ENCODE results near the gene GALNT2.

The GALNT2 gene

GRCh38 chr1:230066031-230066430, 1.0 kb upstream of the GALNT2 start:
- peaks cover 8% of the 10 kb centered on the region; the same call in 1 of the 2 replicates for H3K9me3 ChIP-seq (ENCODE audit: insufficient read depth, low read depth, low read length)
- peaks cover 25% of the 10 kb centered on the region for H3K4me1 ChIP-seq (ENCODE audit: insufficient read depth, low read length)
- no peaks in the 10 kb centered on the region for H3K36me3 ChIP-seq (ENCODE audit: insufficient read depth, low read length)
- H3K27ac ChIP-seq (ENCODE audit: low read depth, low read length) = no peak overlapping the region
- H3K9ac ChIP-seq (ENCODE audit: low read depth, low read length) = peak overlapping the region; percentile 58; the same call in 1 of the 2 replicates
- WGBS = 78% methylated on average over 7 of the region's 8 CpGs
- H3K27me3 ChIP-seq (ENCODE audit: insufficient read depth, low read length) = peaks cover 17% of the 10 kb centered on the region
- peak overlapping the region; percentile 86 for H3K4me3 ChIP-seq (ENCODE audit: low read length)

GRCh38 chr1:230067419-230067870, 407 bp downstream of the GALNT2 start:
- H3K9me3 ChIP-seq (ENCODE audit: insufficient read depth, low read depth, low read length) = peaks cover 2% of the 10 kb centered on the region; the same call in 1 of the 2 replicates
- peaks cover 17% of the 10 kb centered on the region for H3K27me3 ChIP-seq (ENCODE audit: insufficient read depth, low read length)
- peak overlapping the region; percentile 83; the same call in 1 of the 2 replicates for H3K27ac ChIP-seq (ENCODE audit: low read depth, low read length)
- H3K9ac ChIP-seq (ENCODE audit: low read depth, low read length) = peak overlapping the region; percentile 75
- H3K36me3 ChIP-seq (ENCODE audit: insufficient read depth, low read length) = no peaks in the 10 kb centered on the region
- H3K4me3 ChIP-seq (ENCODE audit: low read length) = peak overlapping the region; percentile 86
- H3K4me1 ChIP-seq (ENCODE audit: insufficient read depth, low read length) = peaks cover 25% of the 10 kb centered on the region
- under 1% methylated on average over 44 of the region's 44 CpGs for WGBS

GRCh38 chr1:230067871-230068620, 1.0 kb downstream of the GALNT2 start:
- Histone ChIP-seq H3K9ac (ENCODE audit: low read depth, low read length) (peak overlapping the region; percentile 75), H3K27me3 (ENCODE audit: insufficient read depth, low read length) (peaks cover 17% of the 10 kb centered on the region), H3K9me3 (ENCODE audit: insufficient read depth, low read depth, low read length) (no peaks in the 10 kb centered on the region), H3K4me1 (ENCODE audit: insufficient read depth, low read length) (peaks cover 25% of the 10 kb centered on the region), H3K4me3 (ENCODE audit: low read length) (peak overlapping the region; percentile 86), H3K36me3 (ENCODE audit: insufficient read depth, low read length) (no peaks in the 10 kb centered on the region), H3K27ac (ENCODE audit: low read depth, low read length) (no peak overlapping the region)
- under 1% methylated on average over 59 of the region's 59 CpGs for WGBS

GRCh38 chr1:230068621-230068873, 1.5 kb downstream of the GALNT2 start:
- peak overlapping the region; percentile 75; the same call in 1 of the 2 replicates for H3K9ac ChIP-seq (ENCODE audit: low read depth, low read length)
- no peak overlapping the region for H3K27ac ChIP-seq (ENCODE audit: low read depth, low read length)
- no peaks in the 10 kb centered on the region for H3K36me3 ChIP-seq (ENCODE audit: insufficient read depth, low read length)
- peaks cover 17% of the 10 kb centered on the region for H3K27me3 ChIP-seq (ENCODE audit: insufficient read depth, low read length)
- peak overlapping the region; percentile 86 for H3K4me3 ChIP-seq (ENCODE audit: low read length)
- no peaks in the 10 kb centered on the region for H3K9me3 ChIP-seq (ENCODE audit: insufficient read depth, low read depth, low read length)
- 22% methylated on average over 9 of the region's 9 CpGs for WGBS
- peaks cover 25% of the 10 kb centered on the region for H3K4me1 ChIP-seq (ENCODE audit: insufficient read depth, low read length)

GRCh38 chr1:230068952-230069684, 2.1 kb downstream of the GALNT2 start:
- H3K9me3 ChIP-seq (ENCODE audit: insufficient read depth, low read depth, low read length) = no peaks in the 10 kb centered on the region
- peaks cover 25% of the 10 kb centered on the region for H3K4me1 ChIP-seq (ENCODE audit: insufficient read depth, low read length)
- H3K4me3 ChIP-seq (ENCODE audit: low read length) = peak overlapping the region; percentile 86
- no peaks in the 10 kb centered on the region for H3K36me3 ChIP-seq (ENCODE audit: insufficient read depth, low read length)
- 15% methylated on average over 11 of the region's 13 CpGs for WGBS
- H3K27me3 ChIP-seq (ENCODE audit: insufficient read depth, low read length) = peaks cover 17% of the 10 kb centered on the region
- no peak overlapping the region for H3K27ac ChIP-seq (ENCODE audit: low read depth, low read length)
- no peak overlapping the region for H3K9ac ChIP-seq (ENCODE audit: low read depth, low read length)

GRCh38 chr1:230069796-230070195, 2.8 kb downstream of the GALNT2 start:
- Histone ChIP-seq H3K9me3 (ENCODE audit: insufficient read depth, low read depth, low read length) (no peaks in the 10 kb centered on the region), H3K9ac (ENCODE audit: low read depth, low read length) (no peak overlapping the region), H3K27me3 (ENCODE audit: insufficient read depth, low read length) (peaks cover 17% of the 10 kb centered on the region), H3K4me3 (ENCODE audit: low read length) (no peak overlapping the region), H3K27ac (ENCODE audit: low read depth, low read length) (no peak overlapping the region), H3K4me1 (ENCODE audit: insufficient read depth, low read length) (peaks cover 25% of the 10 kb centered on the region), H3K36me3 (ENCODE audit: insufficient read depth, low read length) (no peaks in the 10 kb centered on the region)
- 74% methylated on average over 4 of the region's 4 CpGs for WGBS

GRCh38 chr1:230070321-230071208, 3.5 kb downstream of the GALNT2 start:
- no peaks in the 10 kb centered on the region for H3K9me3 ChIP-seq (ENCODE audit: insufficient read depth, low read depth, low read length)
- no peak overlapping the region for H3K4me3 ChIP-seq (ENCODE audit: low read length)
- H3K9ac ChIP-seq (ENCODE audit: low read depth, low read length) = no peak overlapping the region
- H3K27me3 ChIP-seq (ENCODE audit: insufficient read depth, low read length) = peaks cover 17% of the 10 kb centered on the region
- WGBS = 93% methylated on average over 14 of the region's 14 CpGs
- peaks cover 25% of the 10 kb centered on the region for H3K4me1 ChIP-seq (ENCODE audit: insufficient read depth, low read length)
- H3K36me3 ChIP-seq (ENCODE audit: insufficient read depth, low read length) = no peaks in the 10 kb centered on the region
- H3K27ac ChIP-seq (ENCODE audit: low read depth, low read length) = no peak overlapping the region

GRCh38 chr1:230071316-230071715, 4.3 kb downstream of the GALNT2 start:
- H3K4me3 ChIP-seq (ENCODE audit: low read length) = no peak overlapping the region
- H3K4me1 ChIP-seq (ENCODE audit: insufficient read depth, low read length) = peaks cover 20% of the 10 kb centered on the region
- no peak overlapping the region for H3K27ac ChIP-seq (ENCODE audit: low read depth, low read length)
- no peaks in the 10 kb centered on the region for H3K36me3 ChIP-seq (ENCODE audit: insufficient read depth, low read length)
- WGBS = 89% methylated on average over 7 of the region's 7 CpGs
- H3K9ac ChIP-seq (ENCODE audit: low read depth, low read length) = no peak overlapping the region
- H3K9me3 ChIP-seq (ENCODE audit: insufficient read depth, low read depth, low read length) = no peaks in the 10 kb centered on the region
- H3K27me3 ChIP-seq (ENCODE audit: insufficient read depth, low read length) = peaks cover 17% of the 10 kb centered on the region

GRCh38 chr1:230072296-230072695, 5.3 kb downstream of the GALNT2 start:
- Histone ChIP-seq H3K9ac (ENCODE audit: low read depth, low read length) (no peak overlapping the region), H3K36me3 (ENCODE audit: insufficient read depth, low read length) (no peaks in the 10 kb centered on the region), H3K9me3 (ENCODE audit: insufficient read depth, low read depth, low read length) (no peaks in the 10 kb centered on the region), H3K27me3 (ENCODE audit: insufficient read depth, low read length) (peaks cover 17% of the 10 kb centered on the region), H3K27ac (ENCODE audit: low read depth, low read length) (no peak overlapping the region), H3K4me3 (ENCODE audit: low read length) (no peak overlapping the region), H3K4me1 (ENCODE audit: insufficient read depth, low read length) (peaks cover 21% of the 10 kb centered on the region)
- WGBS = 73% methylated on average over 6 of the region's 6 CpGs

- Histone ChIP-seq H3K9ac (ENCODE audit: low read depth, low read length) (no peak overlapping the region), H3K4me3 (ENCODE audit: low read length) (no peak overlapping the region), H3K27ac (ENCODE audit: low read depth, low read length) (no peak overlapping the region), H3K27me3 (ENCODE audit: insufficient read depth, low read length) (peaks cover 17% of the 10 kb centered on the region), H3K9me3 (ENCODE audit: insufficient read depth, low read depth, low read length) (no peaks in the 10 kb centered on the region), H3K4me1 (ENCODE audit: insufficient read depth, low read length) (peaks cover 27% of the 10 kb centered on the region), H3K36me3 (ENCODE audit: insufficient read depth, low read length) (no peaks in the 10 kb centered on the region)
- 83% methylated on average over 1 of the region's 1 CpG for WGBS
Observed at GRCh38 chr1:230072866-230073265, 5.8 kb downstream of the GALNT2 start.
